A549 (cell line): ENCODE data around the gene SLC39A11.

Experiments used
- BHLHE40 ChIP-seq: IDR thresholded peaks from 2 replicates; pipeline ENCODE4 v1.6.1; 2012; ENCODE audit warnings: low read depth, low read length, inconsistent platforms
- CBX2 ChIP-seq: fragments of 200-600 bp; sonication (generic); IDR thresholded peaks from 2 replicates; pipeline ENCODE4 v1.6.1; 2016; ENCODE audit warnings: low read depth, mild to moderate bottlenecking, borderline replicate concordance
- JUNB ChIP-seq: fragments of >200 bp; sonication (Bioruptor Twin); formaldehyde crosslinking; IDR thresholded peaks from 2 replicates; pipeline ENCODE4 v1.6.1; 2016
- NR3C1 ChIP-seq: fragments of >200 bp; sonication (Bioruptor Twin); formaldehyde crosslinking; IDR thresholded peaks from 3 replicates; pipeline ENCODE4 v1.6.1; 2017
- RFX5 ChIP-seq: fragments of 450-650 bp; IDR thresholded peaks from 2 replicates; pipeline ENCODE4 v1.7.1; 2014; ENCODE audit warnings: antibody characterized with exemption, mild to moderate bottlenecking, moderate library complexity
- SMC3 ChIP-seq: fragments of >200 bp; sonication (Bioruptor Twin); formaldehyde crosslinking; IDR thresholded peaks from 3 replicates; pipeline ENCODE4 v1.6.1; 2018; ENCODE audit warnings: inconsistent platforms
- SREBF2 ChIP-seq: fragments of 450-650 bp; IDR thresholded peaks from 2 replicates; pipeline ENCODE4 v1.6.1; 2014; ENCODE audit warnings: mild to moderate bottlenecking, moderate library complexity
- ZFP36 ChIP-seq: fragments of 450-650 bp; IDR thresholded peaks from 2 replicates; pipeline ENCODE4 v1.6.1; 2014; ENCODE audit warnings: borderline replicate concordance; ENCODE audit not compliant: partially characterized antibody
- TF ChIP-seq, protein P1 (sequence below): fragments of >200 bp; sonication (Bioruptor Twin); formaldehyde crosslinking; IDR thresholded peaks from 3 replicates; pipeline ENCODE4 v1.5.1; 2016
- TF ChIP-seq, protein P2 (sequence below): IDR thresholded peaks from 2 replicates; pipeline ENCODE4 v1.6.1; 2012

GRCh38 chr17:72778169-72779151 is 314.0 kb downstream of the SLC39A11 start:
- no peak for TF ChIP-seq JUNB
- no peak for TF ChIP-seq SREBF2
- TF ChIP-seq, protein P1, sequence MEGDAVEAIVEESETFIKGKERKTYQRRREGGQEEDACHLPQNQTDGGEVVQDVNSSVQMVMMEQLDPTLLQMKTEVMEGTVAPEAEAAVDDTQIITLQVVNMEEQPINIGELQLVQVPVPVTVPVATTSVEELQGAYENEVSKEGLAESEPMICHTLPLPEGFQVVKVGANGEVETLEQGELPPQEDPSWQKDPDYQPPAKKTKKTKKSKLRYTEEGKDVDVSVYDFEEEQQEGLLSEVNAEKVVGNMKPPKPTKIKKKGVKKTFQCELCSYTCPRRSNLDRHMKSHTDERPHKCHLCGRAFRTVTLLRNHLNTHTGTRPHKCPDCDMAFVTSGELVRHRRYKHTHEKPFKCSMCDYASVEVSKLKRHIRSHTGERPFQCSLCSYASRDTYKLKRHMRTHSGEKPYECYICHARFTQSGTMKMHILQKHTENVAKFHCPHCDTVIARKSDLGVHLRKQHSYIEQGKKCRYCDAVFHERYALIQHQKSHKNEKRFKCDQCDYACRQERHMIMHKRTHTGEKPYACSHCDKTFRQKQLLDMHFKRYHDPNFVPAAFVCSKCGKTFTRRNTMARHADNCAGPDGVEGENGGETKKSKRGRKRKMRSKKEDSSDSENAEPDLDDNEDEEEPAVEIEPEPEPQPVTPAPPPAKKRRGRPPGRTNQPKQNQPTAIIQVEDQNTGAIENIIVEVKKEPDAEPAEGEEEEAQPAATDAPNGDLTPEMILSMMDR = no peak
- no peak for TF ChIP-seq RFX5
- TF ChIP-seq SMC3 = no peak
- TF ChIP-seq NR3C1 = no peak
- TF ChIP-seq CBX2 = no peak
- TF ChIP-seq, protein P2, sequence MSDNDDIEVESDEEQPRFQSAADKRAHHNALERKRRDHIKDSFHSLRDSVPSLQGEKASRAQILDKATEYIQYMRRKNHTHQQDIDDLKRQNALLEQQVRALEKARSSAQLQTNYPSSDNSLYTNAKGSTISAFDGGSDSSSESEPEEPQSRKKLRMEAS = no peak
- no peak for TF ChIP-seq BHLHE40
- no peak for TF ChIP-seq ZFP36
